GM12875 (cell line): ENCODE results near the gene GRIK4.

Source experiments
- H3K4me3 ChIP-seq: one replicate; pipeline ENCODE4 v1.5.1; 2011; ENCODE audit warnings: low read depth, low read length, control low read depth
- TF ChIP-seq, protein P1 (sequence below): IDR thresholded peaks from 2 replicates; pipeline ENCODE4 v1.5.1; 2011; ENCODE audit warnings: low read depth, mild to moderate bottlenecking, control low read depth, inconsistent platforms, low read length, moderate library complexity, borderline replicate concordance; ENCODE audit not compliant: insufficient read depth

The GRIK4 gene

DNA sequence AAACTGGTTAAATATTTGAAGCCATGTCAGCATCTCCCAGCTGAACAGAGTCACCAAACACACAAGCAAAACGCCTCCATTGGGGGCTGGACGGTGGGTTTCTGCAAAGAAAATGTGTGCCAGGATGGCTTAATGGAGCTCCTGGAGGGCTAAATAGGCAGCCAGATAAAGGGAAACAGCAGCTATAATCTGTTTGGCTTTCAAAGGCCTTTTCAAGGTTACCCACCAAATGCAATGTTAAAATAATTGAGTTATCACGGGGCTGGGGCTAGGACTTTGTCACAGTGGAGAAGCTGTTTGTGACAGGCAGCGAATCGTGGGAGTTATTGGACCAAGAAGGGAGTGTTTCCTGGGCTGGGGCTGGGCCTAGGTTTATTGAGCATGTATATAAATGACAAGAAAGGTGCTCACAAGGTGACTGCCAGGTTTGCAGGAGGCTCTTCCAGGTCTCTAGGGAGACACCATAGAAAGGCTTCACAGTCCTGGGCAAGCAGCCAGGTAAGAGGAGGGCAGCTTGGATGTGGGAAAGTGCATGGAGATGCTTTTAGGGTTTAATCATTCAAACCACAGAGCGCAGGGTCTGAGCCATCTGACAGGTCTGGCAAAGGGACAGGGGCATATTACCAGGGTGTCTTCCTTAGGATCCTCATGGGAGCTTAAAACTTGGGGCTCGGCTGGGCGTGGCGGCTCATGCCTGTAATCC lies 28.3 kb downstream of the GRIK4 start:
- TF ChIP-seq, protein P1, sequence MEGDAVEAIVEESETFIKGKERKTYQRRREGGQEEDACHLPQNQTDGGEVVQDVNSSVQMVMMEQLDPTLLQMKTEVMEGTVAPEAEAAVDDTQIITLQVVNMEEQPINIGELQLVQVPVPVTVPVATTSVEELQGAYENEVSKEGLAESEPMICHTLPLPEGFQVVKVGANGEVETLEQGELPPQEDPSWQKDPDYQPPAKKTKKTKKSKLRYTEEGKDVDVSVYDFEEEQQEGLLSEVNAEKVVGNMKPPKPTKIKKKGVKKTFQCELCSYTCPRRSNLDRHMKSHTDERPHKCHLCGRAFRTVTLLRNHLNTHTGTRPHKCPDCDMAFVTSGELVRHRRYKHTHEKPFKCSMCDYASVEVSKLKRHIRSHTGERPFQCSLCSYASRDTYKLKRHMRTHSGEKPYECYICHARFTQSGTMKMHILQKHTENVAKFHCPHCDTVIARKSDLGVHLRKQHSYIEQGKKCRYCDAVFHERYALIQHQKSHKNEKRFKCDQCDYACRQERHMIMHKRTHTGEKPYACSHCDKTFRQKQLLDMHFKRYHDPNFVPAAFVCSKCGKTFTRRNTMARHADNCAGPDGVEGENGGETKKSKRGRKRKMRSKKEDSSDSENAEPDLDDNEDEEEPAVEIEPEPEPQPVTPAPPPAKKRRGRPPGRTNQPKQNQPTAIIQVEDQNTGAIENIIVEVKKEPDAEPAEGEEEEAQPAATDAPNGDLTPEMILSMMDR, result no peak
- no peak overlapping the region for H3K4me3 ChIP-seq

DNA sequence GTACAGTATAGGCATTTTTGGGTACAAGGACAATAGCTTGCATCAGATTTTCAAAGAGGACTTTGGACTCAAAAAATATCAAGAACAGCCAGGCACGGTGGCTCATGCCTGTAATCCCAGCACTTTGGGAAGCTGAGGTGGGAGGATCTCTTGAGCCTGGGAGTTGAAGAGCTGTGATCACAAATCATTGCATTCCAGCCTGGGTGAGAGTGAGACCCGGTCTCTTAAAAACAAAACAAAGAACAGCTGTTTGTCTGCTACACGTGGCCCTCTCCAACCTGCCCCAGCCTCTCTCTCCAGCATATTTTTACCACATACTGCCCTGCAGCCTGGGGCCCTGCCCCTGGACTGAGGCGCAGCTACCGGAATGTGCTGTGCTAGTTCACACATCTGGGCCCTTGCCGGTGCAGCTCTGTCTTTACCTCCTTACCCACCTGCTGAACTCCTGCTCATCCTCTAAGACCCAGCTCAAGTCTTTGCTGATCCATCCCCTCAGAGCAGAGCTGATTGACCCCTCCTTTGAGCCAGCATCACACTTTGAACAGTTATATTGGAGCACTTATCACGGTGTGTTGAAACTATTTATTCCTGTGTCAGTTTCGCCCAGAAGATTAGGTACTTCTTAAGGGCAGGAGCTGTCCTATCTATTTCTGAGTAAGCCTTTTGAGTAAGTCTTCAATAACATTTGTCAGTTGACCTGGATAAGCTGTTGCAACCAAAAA lies 29.4 kb downstream of the GRIK4 start:
- TF ChIP-seq, protein P1, result no peak
- no peak overlapping the region for H3K4me3 ChIP-seq

DNA sequence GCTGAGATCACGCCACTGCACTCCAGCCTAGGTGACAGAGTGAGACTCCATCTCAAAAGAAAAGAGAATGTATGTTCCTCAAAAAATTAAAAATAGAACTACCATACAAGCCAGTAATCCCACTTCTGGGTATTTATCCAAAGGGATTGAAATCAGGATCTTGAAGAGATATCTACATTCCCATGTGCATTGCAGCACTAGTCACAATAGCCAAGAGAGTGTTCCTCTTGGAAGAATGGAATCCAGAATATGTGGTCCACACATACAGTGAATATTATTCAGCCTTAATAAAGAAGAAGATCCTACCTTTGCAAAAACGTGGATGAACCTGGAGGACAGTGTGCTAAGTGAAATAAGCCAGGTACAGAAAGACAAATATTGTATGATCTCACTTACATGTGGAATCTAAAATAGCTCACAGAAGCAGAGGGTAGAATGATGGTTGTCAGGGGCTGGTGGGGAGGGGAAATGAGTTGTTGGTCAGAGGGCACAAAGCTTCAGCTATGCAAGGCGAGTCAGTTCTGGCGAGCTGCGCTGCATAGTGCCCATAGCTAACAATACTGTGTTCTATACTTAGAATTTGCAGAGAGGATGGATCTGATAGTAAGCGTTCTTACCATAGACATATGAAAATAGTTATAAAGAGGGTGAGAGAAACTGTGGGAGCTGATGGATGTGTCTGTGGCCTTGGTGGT lies 32.1 kb downstream of the GRIK4 start:
- no peak overlapping the region for H3K4me3 ChIP-seq
- TF ChIP-seq, protein P1, result no peak

DNA sequence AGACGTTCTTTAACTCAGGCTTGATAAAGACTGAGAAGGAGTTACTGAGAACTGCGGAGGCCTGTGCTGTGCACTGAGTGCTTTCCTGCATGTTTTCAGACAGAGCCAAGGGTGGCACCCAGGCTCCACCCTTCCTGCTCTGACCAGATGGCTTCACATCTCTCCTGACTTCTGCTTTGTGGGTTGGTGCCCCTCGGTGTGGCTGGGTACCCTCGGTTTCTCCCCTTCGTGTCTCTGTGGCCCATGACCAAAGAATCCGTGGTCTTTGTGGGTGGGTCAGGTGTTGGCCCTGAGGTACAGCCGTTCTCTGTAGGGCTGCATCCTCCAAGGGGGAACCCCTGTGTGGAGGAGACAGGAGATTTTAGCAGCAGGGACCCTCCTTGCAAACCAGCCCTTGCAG lies 34.3 kb downstream of the GRIK4 start:
- H3K4me3 ChIP-seq, result no peak overlapping the region
- TF ChIP-seq, protein P1, result no peak

DNA sequence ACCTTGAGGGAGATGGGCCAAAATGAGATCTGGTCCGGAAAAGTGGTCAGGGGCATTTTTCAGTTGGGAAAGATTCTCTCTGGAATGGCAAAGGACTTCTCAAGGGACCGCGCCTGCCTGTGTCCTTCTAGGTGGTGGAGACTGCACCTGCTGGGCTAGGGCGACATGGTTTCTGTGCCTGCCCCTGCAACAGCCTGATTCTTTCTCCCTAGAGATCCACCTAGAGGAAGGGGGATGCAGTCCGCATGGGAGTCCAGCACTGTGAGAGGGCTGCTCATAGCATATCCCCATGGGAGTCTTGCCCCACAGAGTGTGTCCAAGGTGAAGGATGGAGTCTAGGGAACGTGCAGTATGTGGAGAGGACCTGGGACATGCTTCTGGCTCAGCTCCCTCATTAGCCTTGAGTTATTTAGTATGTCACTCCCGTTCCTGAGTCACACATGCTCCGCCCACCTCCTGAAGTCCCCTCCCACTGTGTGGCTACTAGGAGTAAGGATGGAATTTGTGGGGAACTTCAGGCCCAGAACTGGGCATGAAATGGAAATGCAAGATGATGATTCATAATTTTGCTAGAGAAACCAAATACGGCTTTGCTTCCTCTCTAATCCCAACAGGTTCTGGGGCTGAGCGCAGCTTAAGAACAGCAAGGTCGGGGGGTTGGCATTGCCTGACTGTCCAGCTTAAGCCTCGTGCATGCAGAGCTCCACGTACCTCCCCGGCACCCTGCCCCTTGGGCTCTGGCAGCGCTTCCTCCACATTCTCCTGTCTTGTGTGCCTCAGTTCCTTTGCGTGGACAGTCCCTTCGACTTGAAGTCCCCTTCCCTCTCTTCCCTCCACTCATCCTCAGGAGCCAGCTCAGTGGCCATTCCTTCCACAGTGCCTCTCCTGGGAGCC lies 35.0 kb downstream of the GRIK4 start:
- no peak overlapping the region for H3K4me3 ChIP-seq
- TF ChIP-seq, protein P1, result no peak

DNA sequence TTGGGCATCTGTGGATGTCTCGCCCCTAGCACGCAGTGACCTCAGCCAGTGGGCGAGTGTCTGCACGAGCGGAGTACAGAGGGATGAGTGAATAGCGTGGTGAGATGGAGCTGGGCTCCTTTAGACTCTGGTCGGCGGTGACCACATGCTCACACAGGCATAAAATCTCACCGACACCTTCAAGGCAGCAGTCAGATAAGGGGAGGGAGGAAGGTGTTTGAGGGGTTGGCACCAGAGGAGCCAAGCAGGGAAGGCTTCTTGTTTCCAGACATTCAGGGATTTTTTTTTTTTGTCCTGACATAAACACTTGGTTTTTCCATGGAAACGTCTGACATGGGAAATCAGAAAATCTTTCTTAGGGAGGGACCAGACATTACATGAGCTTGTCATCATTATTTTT lies 35.8 kb downstream of the GRIK4 start:
- TF ChIP-seq, protein P1, result no peak

More for the DNA sequence above, 35.8 kb downstream of the GRIK4 start:
- H3K4me3 ChIP-seq, result no peak overlapping the region
